PC-3 (cell line): ENCODE results near the gene RCOR1. TPM values are rescaled to one million over a fixed set of nuclear protein-coding genes. Genes with fewer than 3 reads are reported as not detected.

Experiments used
- ATAC-seq: fragments of 200-7000 bp; cut with Tn5 transposase; 2 replicates; pipeline ENCODE4 v1.9.1; 2020; ENCODE audit warnings: mild to moderate bottlenecking, moderate library complexity
- BruUV-seq: library from RNA; stranded (reverse); fragments of 400-500 nt; replicated peaks from 2 replicates; lab custom pipeline; 2021; lab: Mats Ljungman, UMichigan
- CTCF ChIA-PET: fragments of 300-600 bp; sonication (Branson Sonifier 250); formaldehyde crosslinking; loops from one replicate; lab custom pipeline; 2022; ENCODE audit warnings: antibody characterized with exemption; lab: Charles Lee
- POLR2A ChIA-PET: fragments of 300-600 bp; sonication (Branson Sonifier 250); formaldehyde crosslinking; loops from one replicate; lab custom pipeline; 2022; ENCODE audit warnings: antibody characterized with exemption; ENCODE audit not compliant: unreplicated experiment; lab: Charles Lee
- DNase-seq: peaks from one replicate; pipeline ENCODE4 v3.0.0-alpha.2; 2015
- H2AFZ ChIP-seq: fragments of 300-600 bp; sonication (generic); 2 replicates; pipeline ENCODE4 v1.6.0; 2016; ENCODE audit warnings: antibody characterized with exemption, low read length
- H3F3A ChIP-seq: fragments of 300-600 bp; sonication (generic); one replicate; pipeline ENCODE4 v1.6.0; 2017; ENCODE audit warnings: antibody characterized with exemption, low read length, control low read depth, mild to moderate bottlenecking; ENCODE audit not compliant: unreplicated experiment
- H3K27ac ChIP-seq: fragments of 300-600 bp; sonication (generic); 2 replicates; pipeline ENCODE4 v1.5.1; 2016; ENCODE audit warnings: mild to moderate bottlenecking, low read length
- H3K27me3 ChIP-seq: fragments of 300-600 bp; sonication (generic); 2 replicates; pipeline ENCODE4 v1.6.1; 2016; ENCODE audit warnings: low read length, mixed read lengths
- H3K36me3 ChIP-seq: fragments of 300-600 bp; sonication (generic); 2 replicates; pipeline ENCODE4 v1.6.1; 2016; ENCODE audit warnings: low read depth, mixed run types, low read length, mixed read lengths
- H3K4me1 ChIP-seq: fragments of 300-600 bp; sonication (generic); 2 replicates; pipeline ENCODE4 v1.5.1; 2016; ENCODE audit warnings: low read length; ENCODE audit not compliant: insufficient read depth
- H3K4me2 ChIP-seq: fragments of 300-600 bp; sonication (generic); 2 replicates; pipeline ENCODE4 v1.6.0; 2016; ENCODE audit warnings: low read length
- H3K4me3 ChIP-seq: fragments of 300-600 bp; sonication (generic); 2 replicates; pipeline ENCODE4 v1.5.1; 2016; ENCODE audit warnings: mild to moderate bottlenecking, low read length, mixed read lengths
- H3K79me2 ChIP-seq: fragments of 300-600 bp; sonication (generic); 2 replicates; pipeline ENCODE4 v1.6.1; 2017; ENCODE audit warnings: low read length, mixed read lengths
- H3K9ac ChIP-seq: fragments of 300-600 bp; sonication (generic); 2 replicates; pipeline ENCODE4 v1.6.0; 2016; ENCODE audit warnings: mild to moderate bottlenecking, low read length
- H3K9me2 ChIP-seq: fragments of 300-600 bp; sonication (generic); replicated peaks from 2 replicates; pipeline ENCODE4 v1.6.1; 2016; ENCODE audit warnings: mixed run types, low read length, mixed read lengths
- H3K9me3 ChIP-seq: fragments of 300-600 bp; sonication (generic); 2 replicates; pipeline ENCODE4 v1.6.1; 2016; ENCODE audit warnings: low read length, mixed read lengths
- H4K20me1 ChIP-seq: fragments of 300-600 bp; sonication (generic); 2 replicates; pipeline ENCODE4 v1.6.1; 2016; ENCODE audit warnings: low read length, mixed read lengths
- CTCF ChIP-seq: fragments of 300-600 bp; sonication (generic); conservative IDR thresholded peaks from 2 replicates; pipeline ENCODE4 v1.5.1; 2017; ENCODE audit warnings: antibody characterized with exemption, low read depth, mild to moderate bottlenecking, low read length
- EZH2 ChIP-seq: fragments of 300-600 bp; sonication (generic); IDR thresholded peaks from one replicate; pipeline ENCODE4 v1.6.1; 2017; ENCODE audit warnings: antibody characterized with exemption, mild to moderate bottlenecking, low read length; ENCODE audit not compliant: unreplicated experiment
- EZH2phosphoT487 ChIP-seq: fragments of 300-600 bp; sonication (generic); IDR thresholded peaks from 2 replicates; pipeline ENCODE4 v1.6.1; 2018; ENCODE audit warnings: mild to moderate bottlenecking, antibody characterized with exemption, low read length, borderline replicate concordance
- intact Hi-C: fragments of 100-400 bp; cut with micrococcal nuclease; formaldehyde crosslinking; loops from 2 replicates; pipeline ENCODE4 v1.9.0; 2023
- total RNA-seq: library from RNA; depleted of rRNA; stranded (reverse); fragments of >200 nt; gene quantifications from 2 replicates; pipeline ENCODE4 v1.2.3, GENCODE V29; 2014

RCOR1 gene
- total RNA-seq, 1 experiment from 2014 or later: 22.2 TPM

- DNase-seq: no peak
- Histone ChIP-seq H3F3A (no peaks in the 10 kb centered on the region), H3K4me2 (no peak overlapping the region), H3K79me2 (peaks cover 98% of the 10 kb centered on the region), H3K9me2 (no peaks in the 10 kb centered on the region), H3K27ac (no peak overlapping the region), H3K27me3 (no peaks in the 10 kb centered on the region), H3K9ac (no peak overlapping the region), H3K36me3 (no peaks in the 10 kb centered on the region), H4K20me1 (peaks cover 51% of the 10 kb centered on the region), H3K4me3 (no peak overlapping the region), H3K4me1 (peaks cover 13% of the 10 kb centered on the region), H3K9me3 (no peaks in the 10 kb centered on the region), H2AFZ (no peak overlapping the region)
- BruUV-seq: no TSS peak
- no peak for TF ChIP-seq EZH2
- TF ChIP-seq CTCF: no peak
- TF ChIP-seq EZH2phosphoT487: no peak
- no peak for ATAC-seq
- intact Hi-C loops: no loop called here
- CTCF ChIA-PET: no interaction called here
- POLR2A ChIA-PET: no interaction called here
Observed at GRCh38 chr14:102663440-102663839, 71.0 kb downstream of the RCOR1 start.

- Histone ChIP-seq H3K4me1 (no peaks in the 10 kb centered on the region), H3F3A (no peaks in the 10 kb centered on the region), H3K36me3 (no peaks in the 10 kb centered on the region), H4K20me1 (peaks cover 31% of the 10 kb centered on the region; the same call in 1 of the 2 replicates), H3K27ac (no peak overlapping the region), H3K4me2 (no peak overlapping the region), H3K9me3 (no peaks in the 10 kb centered on the region), H3K9me2 (no peaks in the 10 kb centered on the region), H3K79me2 (peaks cover 97% of the 10 kb centered on the region), H3K27me3 (no peaks in the 10 kb centered on the region), H2AFZ (no peak overlapping the region), H3K4me3 (no peak overlapping the region), H3K9ac (no peak overlapping the region)
- intact Hi-C loops: no loop called here
- BruUV-seq: no TSS peak
- ChIA-PET CTCF (no interaction called here), POLR2A (no interaction called here)
- TF ChIP-seq EZH2: no peak
- TF ChIP-seq CTCF: no peak
- no peak for TF ChIP-seq EZH2phosphoT487
- ATAC-seq (no peak), DNase-seq (no peak)
Observed at GRCh38 chr14:102665621-102666020, 73.2 kb downstream of the RCOR1 start.

GRCh38 chr14:102666635-102667034, 74.2 kb downstream of the RCOR1 start:
- Histone ChIP-seq H2AFZ (no peak overlapping the region), H3F3A (no peaks in the 10 kb centered on the region), H3K9me2 (no peaks in the 10 kb centered on the region), H3K4me2 (no peak overlapping the region), H3K4me1 (no peaks in the 10 kb centered on the region), H3K9me3 (no peaks in the 10 kb centered on the region), H3K79me2 (peaks cover 96% of the 10 kb centered on the region), H4K20me1 (peaks cover 26% of the 10 kb centered on the region; the same call in 1 of the 2 replicates), H3K27ac (no peak overlapping the region), H3K9ac (no peak overlapping the region), H3K4me3 (no peak overlapping the region), H3K27me3 (no peaks in the 10 kb centered on the region), H3K36me3 (no peaks in the 10 kb centered on the region)
- ChIA-PET POLR2A (no interaction called here), CTCF (no interaction called here)
- ATAC-seq (no peak; the same call in 1 of the 2 replicates), DNase-seq (no peak)
- intact Hi-C loops: no loop called here
- BruUV-seq: no TSS peak
- TF ChIP-seq EZH2phosphoT487 (no peak), CTCF (no peak), EZH2 (no peak)
